Gastrocnemius medialis (tissue), 4 donors: Measurements from ENCODE around the gene CTCF.

Source experiments
- CTCF ChIP-seq, 5 experiments: fragments of 450-650 bp in 3 of 5; fragments of 200-600 bp in 2 of 5; sonication (generic) in 2 of 5; IDR thresholded peaks in 4 of 5; conservative IDR thresholded peaks in 1 of 5; 1 replicate in 4 of 5; 2 replicates in 1 of 5; pipeline ENCODE4 v1.5.1; 2016 to 2019; ENCODE audit warnings: antibody characterized with exemption in 5 of 5, mild to moderate bottlenecking in 3 of 5, moderate library complexity in 3 of 5
- POLR2A ChIP-seq, 2 donors: fragments of 450-650 bp; IDR thresholded peaks; one replicate each; pipeline ENCODE4 v1.6.1; 2017; ENCODE audit warnings: antibody characterized with exemption in 2 of 2, mild to moderate bottlenecking in 2 of 2, moderate library complexity in 2 of 2

GRCh38 chr16:67549240-67549639, 13.1 kb upstream of the CTCF start:
- TF ChIP-seq CTCF (IDR thresholded peaks at IDR 0.05 in 4 of 5, conservative IDR thresholded peaks at IDR 0.05 in 1 of 5): no peak
- TF ChIP-seq POLR2A (IDR thresholded peaks at IDR 0.05): no peak
